Tibial nerve (tissue), 4 donors: ENCODE measurements around the gene ZCCHC17. TPM values are rescaled to one million over a fixed set of nuclear protein-coding genes. Genes with fewer than 3 reads are reported as not detected.

Experiments used
- DNase-seq, 2 donors: peaks; one replicate each; pipeline ENCODE4 v3.0.0-alpha.2; 2019; ENCODE audit warnings: low spot score in 2 of 2
- H3K27ac ChIP-seq, 4 donors: fragments of 200-600 bp; sonication (generic) in 3 of 4; one replicate each; pipeline ENCODE4 v1.5.1; 2017 to 2019; ENCODE audit warnings: mild to moderate bottlenecking in 1 of 4
- H3K27me3 ChIP-seq, 2 donors: fragments of 200-600 bp; sonication (generic) in 1 of 2; one replicate each; pipeline versions ENCODE4 v1.5.1 to v1.6.0; 2017 to 2019
- H3K36me3 ChIP-seq, 3 donors: fragments of 200-600 bp; sonication (generic); one replicate each; pipeline ENCODE4 v1.5.1; 2018 to 2019
- H3K4me1 ChIP-seq, 4 donors: fragments of 200-600 bp; sonication (generic) in 3 of 4; one replicate each; pipeline ENCODE4 v1.5.1; 2017 to 2019
- H3K4me3 ChIP-seq, 4 donors: fragments of 200-600 bp; sonication (generic) in 3 of 4; one replicate each; pipeline ENCODE4 v1.5.1; 2017 to 2019; ENCODE audit warnings: mild to moderate bottlenecking in 1 of 4, moderate library complexity in 1 of 4
- H3K9me3 ChIP-seq, 4 donors: fragments of 200-600 bp; sonication (generic) in 3 of 4; one replicate each; pipeline ENCODE4 v1.5.1; 2017 to 2019
- EP300 ChIP-seq, 2 donors: sonication (generic); formaldehyde crosslinking; IDR thresholded peaks; one replicate each; pipeline ENCODE4 v1.6.1; 2017; ENCODE audit warnings: antibody characterized with exemption in 2 of 2, mild to moderate bottlenecking in 1 of 2
- POLR2A ChIP-seq, 2 donors: fragments of 450-650 bp; IDR thresholded peaks; one replicate each; pipeline ENCODE4 v1.6.1; 2017; ENCODE audit warnings: antibody characterized with exemption in 2 of 2, mild to moderate bottlenecking in 2 of 2, moderate library complexity in 2 of 2
- whole genome bisulfite sequencing, 2 donors: methylation state at CpG; one replicate each; pipeline ENCODE4 v1.1.5; 2018; 5-methylcytosine and 5-hydroxymethylcytosine counted together
- total RNA-seq, 4 donors: library from RNA; depleted of rRNA; stranded (reverse); fragments of >200 nt; gene quantifications; one replicate each; pipeline ENCODE4 v1.1.0, GENCODE V29; 2016
- TF ChIP-seq, protein P1 (sequence below), 5 experiments: fragments of 200-600 bp in 3 of 5; fragments of 450-650 bp in 2 of 5; sonication (generic) in 3 of 5; IDR thresholded peaks; one replicate each; pipeline ENCODE4 v1.5.1; 2016 to 2019; ENCODE audit warnings: antibody characterized with exemption in 5 of 5, mild to moderate bottlenecking in 3 of 5, moderate library complexity in 2 of 5

The ZCCHC17 gene
- total RNA-seq, 4 donors from 2014 or later = 14.9 to 30.4 (median 26.5) TPM

- Histone ChIP-seq H3K4me1 (peaks cover 0 to 10% (median 4%) of the 10 kb centered on the region in 4 donors), H3K9me3 (no peaks in the 10 kb centered on the region), H3K36me3 (no peaks in the 10 kb centered on the region), H3K27me3 (peaks cover 0 to 3% of the 10 kb centered on the region in 2 donors), H3K27ac (no peak overlapping the region), H3K4me3 (no peak overlapping the region)
- WGBS, 2 donors = 79 to 82% methylated on average over 7 of the region's 7 CpGs
- no peak for DNase-seq
- TF ChIP-seq EP300 (IDR thresholded peaks at IDR 0.05) (no peak), POLR2A (IDR thresholded peaks at IDR 0.05) (no peak)
Measured at GRCh38 chr1:31390071-31390470, 93.2 kb downstream of the ZCCHC17 start.

GRCh38 chr1:31393463-31393862 lies 96.6 kb downstream of the ZCCHC17 start:
- TF ChIP-seq EP300 (IDR thresholded peaks at IDR 0.05) (no peak), POLR2A (IDR thresholded peaks at IDR 0.05) (no peak)
- TF ChIP-seq, protein P1, sequence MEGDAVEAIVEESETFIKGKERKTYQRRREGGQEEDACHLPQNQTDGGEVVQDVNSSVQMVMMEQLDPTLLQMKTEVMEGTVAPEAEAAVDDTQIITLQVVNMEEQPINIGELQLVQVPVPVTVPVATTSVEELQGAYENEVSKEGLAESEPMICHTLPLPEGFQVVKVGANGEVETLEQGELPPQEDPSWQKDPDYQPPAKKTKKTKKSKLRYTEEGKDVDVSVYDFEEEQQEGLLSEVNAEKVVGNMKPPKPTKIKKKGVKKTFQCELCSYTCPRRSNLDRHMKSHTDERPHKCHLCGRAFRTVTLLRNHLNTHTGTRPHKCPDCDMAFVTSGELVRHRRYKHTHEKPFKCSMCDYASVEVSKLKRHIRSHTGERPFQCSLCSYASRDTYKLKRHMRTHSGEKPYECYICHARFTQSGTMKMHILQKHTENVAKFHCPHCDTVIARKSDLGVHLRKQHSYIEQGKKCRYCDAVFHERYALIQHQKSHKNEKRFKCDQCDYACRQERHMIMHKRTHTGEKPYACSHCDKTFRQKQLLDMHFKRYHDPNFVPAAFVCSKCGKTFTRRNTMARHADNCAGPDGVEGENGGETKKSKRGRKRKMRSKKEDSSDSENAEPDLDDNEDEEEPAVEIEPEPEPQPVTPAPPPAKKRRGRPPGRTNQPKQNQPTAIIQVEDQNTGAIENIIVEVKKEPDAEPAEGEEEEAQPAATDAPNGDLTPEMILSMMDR (IDR thresholded peaks at IDR 0.05) = no peak
- Histone ChIP-seq H3K4me3 (no peak overlapping the region), H3K27me3 (peaks cover 0 to 6% of the 10 kb centered on the region in 2 donors), H3K9me3 (no peaks in the 10 kb centered on the region), H3K4me1 (peaks cover 0 to 10% (median 5%) of the 10 kb centered on the region in 4 donors), H3K27ac (no peak overlapping the region), H3K36me3 (no peaks in the 10 kb centered on the region)
- no peak for DNase-seq

DNA sequence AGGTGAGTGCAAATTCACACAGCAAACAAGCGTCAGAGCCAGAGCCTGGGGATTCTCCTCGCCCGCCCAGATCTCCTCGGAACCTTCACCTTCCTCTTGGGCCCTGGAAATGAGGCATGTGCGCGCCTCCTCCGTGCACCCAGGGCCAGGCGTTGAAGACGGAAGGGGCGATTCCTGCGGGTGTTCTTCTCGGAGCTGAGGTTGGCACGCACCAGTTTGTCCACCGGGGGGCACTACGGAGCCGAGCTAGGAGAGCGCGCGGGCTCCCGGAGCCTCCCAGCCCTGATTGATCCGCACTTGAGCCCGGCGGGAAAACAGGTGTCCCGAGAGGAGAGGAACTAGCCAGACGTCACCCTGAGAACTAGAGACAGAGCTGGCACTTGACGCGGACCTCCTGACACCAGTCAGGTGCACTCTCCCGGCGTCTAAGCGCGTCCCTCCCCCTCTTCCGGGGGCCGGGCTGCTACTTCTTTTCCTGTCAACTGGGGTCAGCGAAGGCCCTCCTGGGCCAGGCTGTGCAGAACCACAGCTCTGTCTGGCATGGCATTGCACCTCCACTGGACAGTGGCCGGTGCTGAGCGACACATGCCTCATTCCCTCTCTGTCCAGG lies 97.9 kb downstream of the ZCCHC17 start:
- peaks cover 0 to 6% of the 10 kb centered on the region in 2 donors for H3K27me3 ChIP-seq
- H3K9me3 ChIP-seq = no peaks in the 10 kb centered on the region
- H3K4me1 ChIP-seq = peaks cover 0 to 10% (median 5%) of the 10 kb centered on the region in 4 donors
- H3K4me3 ChIP-seq = peak overlapping the region in 3 of 4 donors; percentile 31 to 44 (median 36)
- WGBS, 2 donors = 3% methylated on average over 26 to 32 of the region's 36 CpGs
- no peak for TF ChIP-seq EP300 (IDR thresholded peaks at IDR 0.05)
- TF ChIP-seq, protein P1 (IDR thresholded peaks at IDR 0.05) = peak; percentile 83 to 85 (median 83)
- peak; percentile 65 to 84 for DNase-seq
- H3K36me3 ChIP-seq = no peaks in the 10 kb centered on the region
- H3K27ac ChIP-seq = no peak overlapping the region

GRCh38 chr1:31396633-31397351 lies 100.0 kb downstream of the ZCCHC17 start:
- TF ChIP-seq EP300 (IDR thresholded peaks at IDR 0.05) (no peak), POLR2A (IDR thresholded peaks at IDR 0.05) (no peak)
- TF ChIP-seq, protein P1 (IDR thresholded peaks at IDR 0.05) = no peak
- peaks cover 2 to 6% of the 10 kb centered on the region in 2 donors for H3K27me3 ChIP-seq
- WGBS, 2 donors = 96 to 98% methylated on average over 3 of the region's 3 CpGs

DNA sequence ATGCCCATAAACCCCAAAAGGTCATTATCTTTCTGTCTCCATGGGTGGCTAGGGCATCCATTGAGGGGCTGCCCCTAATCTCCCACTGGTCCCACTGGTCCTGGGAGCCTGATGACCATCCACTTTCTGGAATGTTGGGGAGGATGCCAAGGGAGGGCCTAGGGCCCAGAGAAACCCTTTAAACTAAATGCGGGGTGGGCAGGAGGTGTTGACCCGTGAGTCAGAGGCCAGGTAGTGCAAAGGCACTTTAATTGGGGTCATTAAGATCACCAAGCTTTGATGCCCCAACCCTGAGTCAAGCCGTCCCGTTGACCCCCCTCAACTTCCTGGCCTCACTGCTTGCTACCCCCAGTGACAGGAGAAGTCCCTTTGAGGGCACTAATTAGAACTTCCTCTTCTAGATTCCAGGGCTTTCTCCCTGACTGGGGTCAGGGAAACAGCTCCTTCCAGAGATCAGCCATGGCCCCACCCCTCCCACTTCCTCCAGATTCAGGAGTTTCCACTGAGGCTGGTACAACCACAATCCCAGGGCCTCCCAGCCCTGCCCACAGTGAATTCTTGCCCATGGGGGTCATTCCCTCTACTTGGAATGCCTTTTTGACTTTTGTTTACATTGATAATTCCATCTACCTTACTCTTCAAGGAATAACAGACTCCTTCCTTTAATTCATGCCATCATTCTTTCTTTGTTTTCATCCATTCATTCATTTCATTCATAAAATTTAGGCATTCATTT lies 100.7 kb downstream of the ZCCHC17 start:
- no peaks in the 10 kb centered on the region for H3K36me3 ChIP-seq
- no peaks in the 10 kb centered on the region for H3K9me3 ChIP-seq
- TF ChIP-seq POLR2A (IDR thresholded peaks at IDR 0.05) (no peak), EP300 (IDR thresholded peaks at IDR 0.05) (no peak)
- TF ChIP-seq, protein P1 (IDR thresholded peaks at IDR 0.05) = no peak
- H3K4me1 ChIP-seq = peaks cover 0 to 10% (median 5%) of the 10 kb centered on the region in 4 donors
- H3K27me3 ChIP-seq = peaks cover 2 to 6% of the 10 kb centered on the region in 2 donors
- no peak overlapping the region for H3K27ac ChIP-seq
- 45 to 54% methylated on average over 4 of the region's 4 CpGs for WGBS, 2 donors
- no peak for DNase-seq
- H3K4me3 ChIP-seq = no peak overlapping the region

More at GRCh38 chr1:31396633-31397351, 100.0 kb downstream of the ZCCHC17 start:
- no peak overlapping the region for H3K4me3 ChIP-seq
- H3K27ac ChIP-seq = no peak overlapping the region
- peaks cover 0 to 10% (median 5%) of the 10 kb centered on the region in 4 donors for H3K4me1 ChIP-seq
- H3K9me3 ChIP-seq = no peaks in the 10 kb centered on the region
- no peaks in the 10 kb centered on the region for H3K36me3 ChIP-seq
- no peak for DNase-seq
